ENCODE data around the gene BAZ2B. TPM values are rescaled to one million over a fixed set of nuclear protein-coding genes. Genes with fewer than 3 reads are reported as not detected.
"Not testable (repeated sequence)": the region's sequence is repeated elsewhere in the genome, so short reads cannot be mapped to it uniquely, and the experiment has no call there.

BAZ2B gene
- total RNA-seq, 1 experiment from 2014 or later = 37.4 TPM

- no peak for DNase-seq (ENCODE audit: low read depth)
These were observed 189.3 kb downstream of the BAZ2B start for GRCh38 chr2:159427048-159427447.

GRCh38 chr2:159419403-159419802, 196.9 kb downstream of the BAZ2B start:
- DNase-seq (ENCODE audit: low read depth) = no peak

GRCh38 chr2:159411460-159411859, 204.9 kb downstream of the BAZ2B start:
- DNase-seq (ENCODE audit: low read depth) = no peak

GRCh38 chr2:159410276-159410675, 206.1 kb downstream of the BAZ2B start:
- DNase-seq (ENCODE audit: low read depth) = no peak

GRCh38 chr2:159409116-159409800, 207.1 kb downstream of the BAZ2B start:
- no peak for DNase-seq (ENCODE audit: low read depth)

- no peak for DNase-seq (ENCODE audit: low read depth)
These were observed 213.6 kb downstream of the BAZ2B start for GRCh38 chr2:159402790-159403189.

- DNase-seq (ENCODE audit: low read depth) = not testable (repeated sequence)
These were observed 214.2 kb downstream of the BAZ2B start for GRCh38 chr2:159402160-159402559.

- DNase-seq (ENCODE audit: low read depth) = peak; percentile 12
These were observed 216.5 kb downstream of the BAZ2B start for GRCh38 chr2:159399716-159400415.

GRCh38 chr2:159396799-159397198, 219.5 kb downstream of the BAZ2B start:
- DNase-seq (ENCODE audit: low read depth) = no peak

- no peak for DNase-seq (ENCODE audit: low read depth)
These were observed 233.8 kb downstream of the BAZ2B start for GRCh38 chr2:159382447-159383028.

- peak; percentile 1 for DNase-seq (ENCODE audit: low read depth)
These were observed 234.8 kb downstream of the BAZ2B start for GRCh38 chr2:159381574-159381973.

GRCh38 chr2:159380685-159381239, 235.6 kb downstream of the BAZ2B start:
- no peak for DNase-seq (ENCODE audit: low read depth)

GRCh38 chr2:159379181-159379580, 237.2 kb downstream of the BAZ2B start:
- no peak for DNase-seq (ENCODE audit: low read depth)

GRCh38 chr2:159375241-159375640, 241.1 kb downstream of the BAZ2B start:
- DNase-seq (ENCODE audit: low read depth) = no peak

GRCh38 chr2:159371506-159371905, 244.8 kb downstream of the BAZ2B start:
- DNase-seq (ENCODE audit: low read depth) = no peak

GRCh38 chr2:159366538-159366937, 249.8 kb downstream of the BAZ2B start:
- DNase-seq (ENCODE audit: low read depth) = no peak

- DNase-seq (ENCODE audit: low read depth) = no peak
These were observed 253.5 kb downstream of the BAZ2B start for GRCh38 chr2:159362816-159363251.

GRCh38 chr2:159362094-159362493, 254.3 kb downstream of the BAZ2B start:
- no peak for DNase-seq (ENCODE audit: low read depth)

- not testable (repeated sequence) for DNase-seq (ENCODE audit: low read depth)
These were observed 254.7 kb downstream of the BAZ2B start for GRCh38 chr2:159361603-159362002.

GRCh38 chr2:159356053-159356554, 260.2 kb downstream of the BAZ2B start:
- DNase-seq (ENCODE audit: low read depth) = no peak

GRCh38 chr2:159351977-159352376, 264.4 kb downstream of the BAZ2B start:
- DNase-seq (ENCODE audit: low read depth) = no peak

- DNase-seq (ENCODE audit: low read depth) = no peak
These were observed 266.6 kb downstream of the BAZ2B start for GRCh38 chr2:159349674-159350299.

All from LHCN-M2 (cell line).